Mesenchymal stem cell (in vitro differentiated cells and primary cell): Measurements from ENCODE around the gene DNAH11.
A peak's percentile ranks its signal among the peaks of the same experiment; 100 is the strongest.

Source experiments
- DNase-seq: peaks from one replicate; pipeline ENCODE4 v3.0.0-alpha.2; 2013
- H2AFZ ChIP-seq: one replicate; pipeline ENCODE4 v1.6.1; 2013; ENCODE audit warnings: low read depth, mild to moderate bottlenecking, control low read depth, inconsistent platforms, low read length, moderate library complexity
- H2AK5ac ChIP-seq: 2 replicates; pipeline ENCODE4 v1.6.1; 2013; ENCODE audit warnings: low read length, moderate library complexity, mild to moderate bottlenecking, inconsistent platforms; ENCODE audit not compliant: severe bottlenecking
- H2BK120ac ChIP-seq: one replicate; pipeline ENCODE4 v1.6.1; 2013; ENCODE audit warnings: low read depth, mild to moderate bottlenecking, inconsistent platforms, low read length, moderate library complexity
- H2BK12ac ChIP-seq, 2 experiments: one replicate each; pipeline ENCODE4 v1.6.1; 2013; ENCODE audit warnings: inconsistent platforms in 2 of 2, low read length in 2 of 2, mild to moderate bottlenecking in 2 of 2, moderate library complexity in 2 of 2, control low read depth in 1 of 2
- H2BK15ac ChIP-seq: one replicate; pipeline ENCODE4 v1.6.1; 2013; ENCODE audit warnings: mild to moderate bottlenecking, low read depth, inconsistent platforms; ENCODE audit not compliant: poor library complexity, severe bottlenecking
- H2BK5ac ChIP-seq: 2 replicates; pipeline ENCODE4 v1.6.1; 2013; ENCODE audit warnings: low read depth, mild to moderate bottlenecking, low read length, control low read depth, inconsistent platforms; ENCODE audit not compliant: poor library complexity, severe bottlenecking
- H3K14ac ChIP-seq, 2 experiments: one replicate each; pipeline ENCODE4 v1.6.1; 2013; ENCODE audit warnings: inconsistent platforms in 2 of 2, low read length in 2 of 2, control low read depth in 1 of 2, mild to moderate bottlenecking in 1 of 2, moderate library complexity in 1 of 2
- H3K18ac ChIP-seq, 2 experiments: one replicate each; pipeline ENCODE4 v1.6.1; 2013; ENCODE audit warnings: inconsistent platforms in 2 of 2, low read length in 2 of 2, control low read depth in 1 of 2, low read depth in 1 of 2, mild to moderate bottlenecking in 1 of 2
- H3K23ac ChIP-seq, 2 experiments: one replicate each; pipeline ENCODE4 v1.6.1; 2013; ENCODE audit warnings: inconsistent platforms in 2 of 2, low read length in 2 of 2, mild to moderate bottlenecking in 2 of 2, moderate library complexity in 2 of 2, control low read depth in 1 of 2
- H3K27ac ChIP-seq: 2 replicates; pipeline ENCODE4 v1.5.1; 2013; ENCODE audit warnings: mild to moderate bottlenecking, moderate library complexity, low read length, control low read depth, inconsistent platforms; ENCODE audit not compliant: poor library complexity, severe bottlenecking
- H3K27me3 ChIP-seq, 2 experiments: 2 replicates each; pipeline versions ENCODE4 v1.6.1 to v1.7.0; 2013; ENCODE audit warnings: low read length in 2 of 2, mild to moderate bottlenecking in 2 of 2, moderate library complexity in 2 of 2, control low read depth in 1 of 2, inconsistent platforms in 1 of 2; ENCODE audit not compliant: control insufficient read depth in 1 of 2, insufficient read depth in 1 of 2
- H3K36me3 ChIP-seq, 2 experiments: 2 replicates each; pipeline versions ENCODE4 v1.6.1 to v1.7.0; 2013; ENCODE audit warnings: low read length in 2 of 2, control low read depth in 1 of 2, inconsistent platforms in 1 of 2, low read depth in 1 of 2, mild to moderate bottlenecking in 1 of 2; ENCODE audit not compliant: insufficient read depth in 2 of 2, control insufficient read depth in 1 of 2
- H3K4ac ChIP-seq, 2 experiments: one replicate each; pipeline ENCODE4 v1.6.1; 2013; ENCODE audit warnings: inconsistent platforms in 2 of 2, low read length in 2 of 2, mild to moderate bottlenecking in 2 of 2, moderate library complexity in 2 of 2, control low read depth in 1 of 2, low read depth in 1 of 2
- H3K4me1 ChIP-seq: 2 replicates; pipeline ENCODE4 v1.6.1; 2013; ENCODE audit warnings: low read depth, low read length, control low read depth; ENCODE audit not compliant: control insufficient read depth, insufficient read depth
- H3K4me2 ChIP-seq: 2 replicates; pipeline ENCODE4 v1.6.1; 2013; ENCODE audit warnings: low read length, mild to moderate bottlenecking, inconsistent platforms; ENCODE audit not compliant: poor library complexity, severe bottlenecking
- H3K4me3 ChIP-seq, 2 experiments: 2 replicates each; pipeline versions ENCODE4 v1.5.1 to v1.7.0; 2013; ENCODE audit warnings: low read length in 2 of 2, mild to moderate bottlenecking in 2 of 2, control low read depth in 1 of 2, low read depth in 1 of 2; ENCODE audit not compliant: insufficient read depth in 1 of 2
- H3K79me1 ChIP-seq: replicated peaks from 2 replicates; pipeline ENCODE4 v1.6.1; 2013; ENCODE audit warnings: mild to moderate bottlenecking, control low read depth, low read length, inconsistent platforms; ENCODE audit not compliant: poor library complexity, severe bottlenecking
- H3K9ac ChIP-seq: 2 replicates; pipeline ENCODE4 v1.7.0; 2013; ENCODE audit warnings: mild to moderate bottlenecking, low read length, moderate library complexity
- H3K9me3 ChIP-seq: 2 replicates; pipeline ENCODE4 v1.7.0; 2013; ENCODE audit warnings: mild to moderate bottlenecking, low read length; ENCODE audit not compliant: control insufficient read depth
- H4K8ac ChIP-seq: one replicate; pipeline ENCODE4 v1.6.1; 2013; ENCODE audit warnings: inconsistent platforms, mild to moderate bottlenecking, low read length, moderate library complexity
- H4K91ac ChIP-seq: one replicate; pipeline ENCODE4 v1.6.1; 2013; ENCODE audit warnings: mild to moderate bottlenecking, low read length, inconsistent platforms
- WGBS: methylation state at CpG from one replicate; pipeline ENCODE4 v1.1.7; 2013; ENCODE audit warnings: mixed read lengths; 5-methylcytosine and 5-hydroxymethylcytosine counted together

DNAH11 gene

DNA sequence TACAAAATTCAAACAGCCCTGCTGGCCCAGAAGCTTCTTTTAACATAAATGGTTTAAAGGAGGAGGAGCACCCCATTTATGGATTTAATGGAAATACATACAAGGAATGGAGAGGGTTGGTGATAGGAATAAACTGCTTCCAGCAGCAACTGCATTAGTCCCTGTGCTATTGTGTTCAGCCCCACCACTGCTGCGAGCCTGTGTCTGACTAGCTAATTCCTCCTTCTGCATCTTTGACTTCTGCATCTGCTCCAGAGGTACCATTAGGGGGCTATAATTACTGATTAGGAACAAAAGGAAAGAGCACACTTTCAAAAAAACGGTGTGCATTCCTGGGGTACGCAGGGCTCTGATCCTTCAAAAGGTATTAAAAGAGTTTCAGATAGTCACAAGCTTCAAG lies 378.1 kb downstream of the DNAH11 start:
- Histone ChIP-seq H3K18ac (no peak overlapping the region), H3K4me2 (no peak overlapping the region), H4K91ac (no peak overlapping the region), H3K4me1 (no peaks in the 10 kb centered on the region), H2AK5ac (no peak overlapping the region), H3K27me3 (no peaks in the 10 kb centered on the region), H3K14ac (no peak overlapping the region), H3K4me3 (no peak overlapping the region), H2BK15ac (no peak overlapping the region), H3K4ac (no peak overlapping the region), H3K79me1 (peaks cover 20% of the 10 kb centered on the region), H2BK120ac (no peak overlapping the region), H2BK12ac (no peak overlapping the region), H2BK5ac (no peak overlapping the region), H3K9ac (no peak overlapping the region), H3K36me3 (peaks cover 3% of the 10 kb centered on the region in 2 experiments), H2AFZ (no peak overlapping the region), H3K23ac (no peak overlapping the region), H3K27ac (no peak overlapping the region), H4K8ac (no peak overlapping the region), H3K9me3 (no peaks in the 10 kb centered on the region)
- no peak for DNase-seq
- WGBS: 44% methylated on average over 2 of the region's 3 CpGs

DNA sequence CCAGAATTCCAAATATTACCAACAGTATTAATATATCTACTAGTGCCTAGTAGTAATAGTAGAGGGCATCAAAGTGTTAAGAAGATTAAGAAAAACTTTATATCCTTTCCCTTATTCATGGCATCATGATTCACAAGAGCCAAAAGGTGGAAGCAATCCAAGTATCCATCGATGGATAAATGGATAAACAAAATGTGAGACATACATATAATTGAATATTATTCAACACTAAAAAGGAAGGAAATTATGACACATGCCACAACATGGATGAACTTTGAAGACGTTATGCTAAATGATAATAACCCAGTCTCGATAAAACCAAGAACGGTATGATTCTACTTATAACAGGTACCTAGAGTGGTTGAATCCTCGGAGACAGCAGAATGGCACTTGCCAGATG lies 379.8 kb downstream of the DNAH11 start:
- Histone ChIP-seq H3K4me1 (no peaks in the 10 kb centered on the region), H2BK120ac (no peak overlapping the region), H3K14ac (no peak overlapping the region), H3K18ac (no peak overlapping the region), H2BK5ac (no peak overlapping the region), H4K91ac (no peak overlapping the region), H2AFZ (no peak overlapping the region), H3K79me1 (peaks cover 17% of the 10 kb centered on the region), H2AK5ac (no peak overlapping the region), H2BK15ac (no peak overlapping the region), H3K36me3 (peaks cover 0 to under 1% of the 10 kb centered on the region in 2 experiments), H3K4me3 (no peak overlapping the region), H3K27ac (no peak overlapping the region), H3K4me2 (no peak overlapping the region), H4K8ac (no peak overlapping the region), H3K9ac (no peak overlapping the region), H2BK12ac (no peak overlapping the region), H3K4ac (no peak overlapping the region), H3K9me3 (no peaks in the 10 kb centered on the region), H3K23ac (no peak overlapping the region), H3K27me3 (no peaks in the 10 kb centered on the region)
- DNase-seq: no peak
- WGBS: 96% methylated on average over 4 of the region's 5 CpGs

- no peaks in the 10 kb centered on the region for H3K9me3 ChIP-seq
- H3K23ac ChIP-seq: no peak overlapping the region
- H2AFZ ChIP-seq: no peak overlapping the region
- peaks cover 20% of the 10 kb centered on the region for H3K79me1 ChIP-seq
- peaks cover 0 to 4% of the 10 kb centered on the region in 2 experiments for H3K36me3 ChIP-seq
- H3K4me1 ChIP-seq: peaks cover 2% of the 10 kb centered on the region
- no peak overlapping the region for H4K91ac ChIP-seq
- H3K4ac ChIP-seq: no peak overlapping the region
- no peak overlapping the region for H2BK15ac ChIP-seq
- H3K9ac ChIP-seq: no peak overlapping the region
- H3K14ac ChIP-seq: no peak overlapping the region
- no peak for DNase-seq
- H2BK5ac ChIP-seq: no peak overlapping the region
- no peak overlapping the region for H2BK12ac ChIP-seq
- H3K27me3 ChIP-seq: no peaks in the 10 kb centered on the region
- H3K4me3 ChIP-seq: no peak overlapping the region
- no peak overlapping the region for H3K27ac ChIP-seq
- no peak overlapping the region for H3K4me2 ChIP-seq
- 33% methylated on average over 1 of the region's 2 CpGs for WGBS
- H2AK5ac ChIP-seq: no peak overlapping the region
- H2BK120ac ChIP-seq: no peak overlapping the region
- no peak overlapping the region for H3K18ac ChIP-seq
- no peak overlapping the region for H4K8ac ChIP-seq
Measured at GRCh38 chr7:21923658-21924057, 380.8 kb downstream of the DNAH11 start.

DNA sequence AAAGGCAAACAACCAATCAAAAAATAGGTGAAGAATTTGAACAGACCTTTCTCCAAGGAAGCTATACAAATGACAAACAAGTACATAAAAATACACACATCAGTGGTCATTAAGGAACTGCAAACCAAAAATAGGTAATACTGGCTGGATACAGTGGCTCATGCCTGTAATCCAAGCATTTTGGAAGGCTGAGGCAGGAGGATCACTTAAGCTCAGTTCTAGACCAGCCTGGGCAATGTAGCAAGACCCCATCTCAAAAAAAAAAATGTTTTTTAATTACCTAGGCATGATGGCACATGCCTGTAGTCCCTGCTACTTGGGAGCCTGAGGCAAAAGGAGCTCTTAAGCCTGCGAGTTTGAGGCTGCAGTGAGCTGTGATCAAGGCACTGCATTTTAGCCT lies 383.6 kb downstream of the DNAH11 start:
- Histone ChIP-seq H2BK15ac (no peak overlapping the region), H3K14ac (no peak overlapping the region), H3K4ac (no peak overlapping the region), H3K27me3 (no peaks in the 10 kb centered on the region), H2BK5ac (no peak overlapping the region), H4K91ac (no peak overlapping the region), H2BK120ac (no peak overlapping the region), H3K9ac (no peak overlapping the region), H3K9me3 (no peaks in the 10 kb centered on the region), H3K27ac (no peak overlapping the region), H4K8ac (no peak overlapping the region), H3K36me3 (peaks cover 0 to 4% of the 10 kb centered on the region in 2 experiments), H2BK12ac (no peak overlapping the region), H3K4me3 (no peak overlapping the region), H3K4me2 (no peak overlapping the region), H3K4me1 (peaks cover 2% of the 10 kb centered on the region), H2AFZ (no peak overlapping the region), H3K23ac (no peak overlapping the region), H3K79me1 (peaks cover 11% of the 10 kb centered on the region), H2AK5ac (no peak overlapping the region), H3K18ac (peak overlapping the region in 1 of 2 experiments; percentile 24)
- DNase-seq: no peak
- 100% methylated on average over 1 of the region's 1 CpG for WGBS
